Spinal cord (tissue), 10 donors: Measurements from ENCODE around the gene NUDT14. TPM values are rescaled to one million over a fixed set of nuclear protein-coding genes. Genes with fewer than 3 reads are reported as not detected.

Experiments used
- DNase-seq, 6 donors: peaks; one replicate each; pipeline versions ENCODE4 v3.0.0 to v3.0.0-alpha.2; 2013 to 2015; ENCODE audit warnings: low spot score in 6 of 6, low read depth in 4 of 6
- H3K27ac ChIP-seq: one replicate; pipeline ENCODE4 v1.5.1; 2013; ENCODE audit warnings: low read depth, low read length, control low read depth
- H3K27me3 ChIP-seq: one replicate; pipeline ENCODE4 v1.6.1; 2013; ENCODE audit warnings: low read length; ENCODE audit not compliant: control insufficient read depth, insufficient read depth
- H3K36me3 ChIP-seq: one replicate; pipeline ENCODE4 v1.6.1; 2013; ENCODE audit warnings: low read length; ENCODE audit not compliant: control insufficient read depth, insufficient read depth
- H3K4me1 ChIP-seq: one replicate; pipeline ENCODE4 v1.6.1; 2013; ENCODE audit warnings: low read length; ENCODE audit not compliant: control insufficient read depth, insufficient read depth
- H3K4me3 ChIP-seq: one replicate; pipeline ENCODE4 v1.5.1; 2013; ENCODE audit warnings: low read depth, low read length, control low read depth
- H3K9me3 ChIP-seq: one replicate; pipeline ENCODE4 v1.6.1; 2013; ENCODE audit warnings: low read length; ENCODE audit not compliant: control insufficient read depth, insufficient read depth
- WGBS: methylation state at CpG from one replicate; pipeline ENCODE4 v1.1.5; 2013; ENCODE audit warnings: missing lambda C conversion rate; ENCODE audit not compliant: insufficient coverage; 5-methylcytosine and 5-hydroxymethylcytosine counted together
- polyA plus RNA-seq, 2 donors: library from polyadenylated mRNA; unstranded; fragments of 120-200 nt; gene quantifications; one replicate each; pipeline ENCODE4 v1.2.1, GENCODE V29; 2013; ENCODE audit not compliant: insufficient read length in 2 of 2
- total RNA-seq, 2 donors: library from RNA; depleted of rRNA in 1 of 2; stranded (reverse); fragments of 120-200 nt in 1 of 2; fragments of >200 nt in 1 of 2; gene quantifications; one replicate each; pipeline versions ENCODE4 v1.2.3 to v1.2.4, GENCODE V29; 2013 to 2014
- donor health status: healthy.

Gene NUDT14
- total and polyA plus RNA-seq, 4 donors: 10.3 to 55.0 (median 36.0) TPM

GRCh38 chr14:105213361-105213760, 32.2 kb upstream of the NUDT14 start:
- H3K27ac ChIP-seq: no peak overlapping the region
- no peak for DNase-seq
- H3K36me3 ChIP-seq: peaks cover 98% of the 10 kb centered on the region

GRCh38 chr14:105212541-105213300, 31.6 kb upstream of the NUDT14 start:
- 84% methylated on average over 16 of the region's 18 CpGs for WGBS
- H3K27ac ChIP-seq: no peak overlapping the region

More at GRCh38 chr14:105213361-105213760, 32.2 kb upstream of the NUDT14 start:
- Histone ChIP-seq H3K4me3 (no peak overlapping the region), H3K27me3 (no peaks in the 10 kb centered on the region), H3K4me1 (no peaks in the 10 kb centered on the region), H3K9me3 (no peaks in the 10 kb centered on the region)
- WGBS: 70% methylated on average over 1 of the region's 10 CpGs

GRCh38 chr14:105211758-105212089, 30.6 kb upstream of the NUDT14 start:
- H3K36me3 ChIP-seq: peaks cover 95% of the 10 kb centered on the region
- 92% methylated on average over 9 of the region's 9 CpGs for WGBS

More at GRCh38 chr14:105212541-105213300, 31.6 kb upstream of the NUDT14 start:
- no peaks in the 10 kb centered on the region for H3K9me3 ChIP-seq
- H3K4me1 ChIP-seq: no peaks in the 10 kb centered on the region
- H3K36me3 ChIP-seq: peaks cover 97% of the 10 kb centered on the region
- no peak for DNase-seq
- H3K4me3 ChIP-seq: no peak overlapping the region
- no peaks in the 10 kb centered on the region for H3K27me3 ChIP-seq

GRCh38 chr14:105211086-105211757, 30.1 kb upstream of the NUDT14 start:
- no peaks in the 10 kb centered on the region for H3K9me3 ChIP-seq
- H3K36me3 ChIP-seq: peaks cover 90% of the 10 kb centered on the region
- H3K4me3 ChIP-seq: no peak overlapping the region
- no peak for DNase-seq
- no peaks in the 10 kb centered on the region for H3K27me3 ChIP-seq
- H3K4me1 ChIP-seq: peaks cover under 1% of the 10 kb centered on the region
- WGBS: 95% methylated on average over 23 of the region's 23 CpGs
- no peak overlapping the region for H3K27ac ChIP-seq

More at GRCh38 chr14:105211758-105212089, 30.6 kb upstream of the NUDT14 start:
- Histone ChIP-seq H3K9me3 (no peaks in the 10 kb centered on the region), H3K4me1 (no peaks in the 10 kb centered on the region), H3K4me3 (no peak overlapping the region), H3K27ac (no peak overlapping the region), H3K27me3 (no peaks in the 10 kb centered on the region)
- no peak for DNase-seq

- H3K4me1 ChIP-seq: peaks cover 8% of the 10 kb centered on the region
- 94% methylated on average over 27 of the region's 30 CpGs for WGBS
- H3K9me3 ChIP-seq: no peaks in the 10 kb centered on the region
- no peak for DNase-seq
- no peak overlapping the region for H3K4me3 ChIP-seq
- H3K27ac ChIP-seq: no peak overlapping the region
- peaks cover 84% of the 10 kb centered on the region for H3K36me3 ChIP-seq
- H3K27me3 ChIP-seq: no peaks in the 10 kb centered on the region
Observed at GRCh38 chr14:105210266-105211025, 29.3 kb upstream of the NUDT14 start.

- peaks cover 84% of the 10 kb centered on the region for H3K36me3 ChIP-seq
- DNase-seq: no peak
- H3K4me3 ChIP-seq: no peak overlapping the region
- H3K9me3 ChIP-seq: no peaks in the 10 kb centered on the region
- peaks cover 16% of the 10 kb centered on the region for H3K4me1 ChIP-seq
- no peak overlapping the region for H3K27ac ChIP-seq
- WGBS: 94% methylated on average over 12 of the region's 16 CpGs
- H3K27me3 ChIP-seq: no peaks in the 10 kb centered on the region
Observed at GRCh38 chr14:105209646-105210045, 28.5 kb upstream of the NUDT14 start.

GRCh38 chr14:105209091-105209490, 28.0 kb upstream of the NUDT14 start:
- peaks cover 82% of the 10 kb centered on the region for H3K36me3 ChIP-seq
- H3K4me3 ChIP-seq: no peak overlapping the region
- H3K27ac ChIP-seq: no peak overlapping the region
- H3K4me1 ChIP-seq: peaks cover 22% of the 10 kb centered on the region
- no peaks in the 10 kb centered on the region for H3K27me3 ChIP-seq
- no peaks in the 10 kb centered on the region for H3K9me3 ChIP-seq
- 95% methylated on average over 6 of the region's 8 CpGs for WGBS
- DNase-seq: no peak

- 87% methylated on average over 11 of the region's 12 CpGs for WGBS
- peaks cover 25% of the 10 kb centered on the region for H3K4me1 ChIP-seq
- DNase-seq: no peak
- H3K36me3 ChIP-seq: peaks cover 78% of the 10 kb centered on the region
- H3K27me3 ChIP-seq: no peaks in the 10 kb centered on the region
- no peak overlapping the region for H3K4me3 ChIP-seq
- no peaks in the 10 kb centered on the region for H3K9me3 ChIP-seq
- no peak overlapping the region for H3K27ac ChIP-seq
Observed at GRCh38 chr14:105208738-105209075, 27.6 kb upstream of the NUDT14 start.

GRCh38 chr14:105207996-105208737, 27.1 kb upstream of the NUDT14 start:
- Histone ChIP-seq H3K9me3 (no peaks in the 10 kb centered on the region), H3K27me3 (no peaks in the 10 kb centered on the region), H3K27ac (no peak overlapping the region), H3K4me1 (peaks cover 30% of the 10 kb centered on the region), H3K4me3 (no peak overlapping the region), H3K36me3 (peaks cover 73% of the 10 kb centered on the region)
- no peak for DNase-seq
- 82% methylated on average over 21 of the region's 25 CpGs for WGBS
